K562 (cell line): Measurements from ENCODE around the gene ART4. TPM values are rescaled to one million over a fixed set of nuclear protein-coding genes. Genes with fewer than 3 reads are reported as not detected.

ENCODE experiments used
- ATAC-seq: fragments of 200-7000 bp; cut with Tn5 transposase; 3 replicates; pipeline ENCODE4 v1.9.1; 2020; ENCODE audit warnings: moderate library complexity
- BruUV-seq: library from RNA; stranded (reverse); fragments of 400-500 nt; replicated peaks from 2 replicates; lab custom pipeline; 2021; lab: Mats Ljungman, UMichigan
- CTCF ChIA-PET: fragments of 300-600 bp; formaldehyde crosslinking; extraction: SDS; loops from one replicate; lab custom pipeline; 2021; ENCODE audit warnings: low intra/inter-chr PET ratio; lab: Yijun Ruan, JAX
- POLR2A ChIA-PET: fragments of 300-600, 350-650 bp; sonication (Branson Sonifier 250); formaldehyde crosslinking; extraction: SDS; loops from one replicate; lab custom pipeline; 2021; ENCODE audit warnings: antibody characterized with exemption, inconsistent platforms; lab: Yijun Ruan, JAX
- DNase-seq, 4 experiments: peaks; one replicate each; pipeline versions ENCODE4 v3.0.0 to v3.0.0-alpha.2; 2011 to 2018; ENCODE audit warnings: low spot score in 3 of 4, mixed read lengths in 3 of 4; ENCODE audit errors: extremely low read depth in 1 of 4
- FAIRE-seq: peaks from 2 replicates; lab custom pipeline; 2011; peaks lifted over from hg19 to GRCh38; lab: Jason Lieb, UNC
- H2AFZ ChIP-seq: 2 replicates; pipeline ENCODE4 v1.6.0; 2011; ENCODE audit warnings: low read depth, low read length, control low read depth, inconsistent platforms
- H3K27ac ChIP-seq: fragments of 200-600 bp; 3 replicates; pipeline ENCODE4 v1.8.0; 2011; ENCODE audit warnings: low read depth, mild to moderate bottlenecking, control low read depth, inconsistent platforms, low read length, moderate library complexity, mixed read lengths; ENCODE audit errors: extremely low read depth
- H3K27me3 ChIP-seq, 2 experiments: fragments of 300-600 bp in 1 of 2; 2 replicates in 1 of 2; 3 replicates in 1 of 2; pipeline versions ENCODE4 v1.6.0 to v1.8.0; 2011; ENCODE audit warnings: inconsistent platforms in 2 of 2, low read length in 2 of 2, mild to moderate bottlenecking in 1 of 2, mixed read lengths in 1 of 2, moderate library complexity in 1 of 2; ENCODE audit not compliant: control insufficient read depth in 2 of 2, insufficient read depth in 2 of 2
- H3K36me3 ChIP-seq: fragments of 300-600 bp; 3 replicates; pipeline ENCODE4 v1.8.0; 2011; ENCODE audit warnings: mild to moderate bottlenecking, low read length, inconsistent platforms; ENCODE audit not compliant: control insufficient read depth, insufficient read depth
- H3K4me1 ChIP-seq, 2 experiments: fragments of 200-600 bp in 1 of 2; replicated peaks in 1 of 2; 2 replicates in 1 of 2; 3 replicates in 1 of 2; pipeline versions ENCODE4 v1.5.1 to v1.8.0; 2011; ENCODE audit warnings: inconsistent platforms in 2 of 2, low read length in 2 of 2, mild to moderate bottlenecking in 1 of 2, mixed read lengths in 1 of 2, moderate library complexity in 1 of 2; ENCODE audit not compliant: control insufficient read depth in 2 of 2, insufficient read depth in 2 of 2
- H3K4me2 ChIP-seq: 2 replicates; pipeline ENCODE4 v1.6.1; 2011; ENCODE audit warnings: low read length, control low read depth, inconsistent platforms, mixed read lengths; ENCODE audit not compliant: insufficient read depth
- H3K4me3 ChIP-seq: fragments of 200-600 bp; sonication (generic), shearing (Covaris generic); 2 replicates; pipeline ENCODE4 v1.5.1; 2016; ENCODE audit warnings: control low read depth, inconsistent platforms
- H3K79me2 ChIP-seq: fragments of 200-600 bp; 3 replicates; pipeline ENCODE4 v1.8.0; 2011; ENCODE audit warnings: low read length, inconsistent platforms; ENCODE audit not compliant: control insufficient read depth, insufficient read depth
- H3K9ac ChIP-seq, 2 experiments: 2 replicates each; pipeline versions ENCODE4 v1.6.0 to v1.6.1; 2011; ENCODE audit warnings: low read depth in 2 of 2, low read length in 2 of 2, control low read depth in 1 of 2, inconsistent platforms in 1 of 2, mild to moderate bottlenecking in 1 of 2, mixed read lengths in 1 of 2; ENCODE audit not compliant: insufficient read depth in 1 of 2
- H3K9me1 ChIP-seq: one replicate; pipeline ENCODE4 v1.6.0; 2011; ENCODE audit warnings: inconsistent platforms, mild to moderate bottlenecking, low read length, moderate library complexity; ENCODE audit not compliant: control insufficient read depth, insufficient read depth
- H3K9me3 ChIP-seq: replicated peaks from 2 replicates; pipeline ENCODE4 v1.5.1; 2011; ENCODE audit warnings: low read depth, low read length, inconsistent platforms; ENCODE audit not compliant: control insufficient read depth, insufficient read depth
- H4K20me1 ChIP-seq: replicated peaks from 2 replicates; pipeline ENCODE4 v1.6.1; 2011; ENCODE audit warnings: low read length, inconsistent platforms, mixed read lengths; ENCODE audit not compliant: control insufficient read depth, insufficient read depth
- DACH1 ChIP-seq: fragments of 450-650 bp; IDR thresholded peaks from 2 replicates; pipeline ENCODE4 v1.6.1; 2018; ENCODE audit not compliant: partially characterized antibody
- HMGXB4 ChIP-seq: sonication (generic); formaldehyde crosslinking; IDR thresholded peaks from 2 replicates; pipeline ENCODE4 v1.8.1; 2023; ENCODE audit warnings: mild to moderate bottlenecking, missing genetic modification reagents
- JUN ChIP-seq, 2 experiments: sonication (generic) in 1 of 2; formaldehyde crosslinking in 1 of 2; IDR thresholded peaks; 2 replicates each; pipeline versions ENCODE4 v1.6.1 to v1.8.0; 2012 to 2022; ENCODE audit warnings: borderline replicate concordance in 2 of 2, mild to moderate bottlenecking in 2 of 2, improper control_type of control experiment in 1 of 2, low read depth in 1 of 2, low read length in 1 of 2, missing genetic modification reagents in 1 of 2
- MIER1 ChIP-seq: fragments of 450-650 bp; IDR thresholded peaks from 2 replicates; pipeline ENCODE4 v1.6.1; 2016; ENCODE audit warnings: antibody characterized with exemption, mild to moderate bottlenecking, low read depth
- POLR2AphosphoS2 ChIP-seq: IDR thresholded peaks from 2 replicates; pipeline ENCODE4 v1.6.1; 2012; ENCODE audit warnings: low read length, improper control_type of control experiment
- ZBTB1 ChIP-seq: sonication (generic); formaldehyde crosslinking; IDR thresholded peaks from 2 replicates; pipeline ENCODE4 v1.8.1; 2023; ENCODE audit warnings: missing genetic modification reagents, low read depth, mild to moderate bottlenecking, borderline replicate concordance
- ZBTB43 ChIP-seq: sonication (generic); formaldehyde crosslinking; IDR thresholded peaks from 2 replicates; pipeline ENCODE4 v1.8.0; 2023; ENCODE audit warnings: mild to moderate bottlenecking, missing genetic modification reagents
- ZNF133 ChIP-seq: fragments of 250-450 bp; sonication (Bioruptor Pico); IDR thresholded peaks from 2 replicates; pipeline ENCODE4 v1.4.0; 2020; ENCODE audit warnings: mild to moderate bottlenecking
- ZNF551 ChIP-seq: fragments of 250-450 bp; sonication (Bioruptor Pico); IDR thresholded peaks from 2 replicates; pipeline ENCODE4 v1.5.0; 2021; ENCODE audit warnings: mild to moderate bottlenecking, moderate library complexity
- ZNF766 ChIP-seq: fragments of 200-800 bp; sonication (Bioruptor generic); conservative IDR thresholded peaks from 2 replicates; pipeline ENCODE4 v1.6.1; 2016; ENCODE audit warnings: missing genetic modification characterization, missing compliant biosample characterization
- WGBS: fragments of 100-300 bp; shearing (Covaris generic); methylation state at CpG from one replicate; pipeline ENCODE4 v1.1.6; 2016; ENCODE audit warnings: low coverage, mixed read lengths; ENCODE audit not compliant: insufficient coverage; ENCODE audit errors: missing lambda C conversion rate; 5-methylcytosine and 5-hydroxymethylcytosine counted together
- in situ Hi-C: fragments of 300-500 bp; cut with MboI; formaldehyde crosslinking; loops from 4 replicates; pipeline ENCODE4 v1.15.0; 2018; ENCODE audit warnings: inconsistent platforms, mixed read lengths
- intact Hi-C: fragments of 100-400 bp; cut with micrococcal nuclease; formaldehyde crosslinking; loops from 2 replicates; pipeline ENCODE4 v1.14.2; 2022
- polyA plus RNA-seq, 8 experiments: library from polyadenylated mRNA; depleted of rRNA in 4 of 8; stranded (reverse) in 5 of 8; unstranded in 3 of 8; fragments of >200 nt; fragmentation: Nextera tagmentation in 2 of 8; fragmentation: Illumina TruSeq in 1 of 8; extraction: Ambion mirVana in 2 of 8; extraction: Trizol in 1 of 8; gene quantifications; 2 replicates each; pipeline versions ENCODE4 v1.2.1 to v1.2.3, GENCODE V29; 2011 to 2014; ENCODE audit warnings: inconsistent platforms in 1 of 8, missing spikeins in 1 of 8
- total RNA-seq, 7 experiments: library from RNA; depleted of rRNA in 6 of 7; stranded (reverse); fragments of >200 nt in 6 of 7; fragmentation: Illumina TruSeq in 2 of 7; extraction: Trizol in 2 of 7; gene quantifications; 2 replicates each; pipeline versions ENCODE4 v1.2.1 to v1.2.3, GENCODE V29; 2011 to 2021; ENCODE audit warnings: low replicate concordance in 1 of 7

ART4 gene
- total and polyA plus RNA-seq, 9 of the 15 experiments (the other 6 are each of a cell fraction or from before 2014, with no cell fraction given): 0.07 TPM; not detected in 8

GRCh38 chr12:14850929-14851663 lies 7.8 kb upstream of the ART4 start:
- Histone ChIP-seq H3K27me3 (no peaks in the 10 kb centered on the region), H3K4me3 (no peak overlapping the region), H3K79me2 (no peaks in the 10 kb centered on the region), H3K4me1 (no peaks in the 10 kb centered on the region), H3K36me3 (no peaks in the 10 kb centered on the region), H3K9ac (no peak overlapping the region), H4K20me1 (no peaks in the 10 kb centered on the region), H3K4me2 (no peak overlapping the region), H3K9me1 (no peaks in the 10 kb centered on the region), H3K27ac (no peak overlapping the region), H2AFZ (no peak overlapping the region), H3K9me3 (no peaks in the 10 kb centered on the region)
- CTCF ChIA-PET: no interaction called here
- 0% methylated on average over 1 of the region's 1 CpG for WGBS
- POLR2A ChIA-PET: no interaction called here
- no TSS peak for BruUV-seq
- no peak for ATAC-seq
- DNase-seq: no peak
- in situ Hi-C loops (no loop called here), intact Hi-C loops (no loop called here)
- no peak for TF ChIP-seq DACH1
- no peak for TF ChIP-seq POLR2AphosphoS2
- TF ChIP-seq MIER1: no peak
- no peak for FAIRE-seq

GRCh38 chr12:14849661-14850060 lies 6.3 kb upstream of the ART4 start:
- Histone ChIP-seq H4K20me1 (no peaks in the 10 kb centered on the region), H3K9me1 (no peaks in the 10 kb centered on the region), H3K4me3 (no peak overlapping the region), H3K27me3 (no peaks in the 10 kb centered on the region), H3K4me2 (no peak overlapping the region), H3K4me1 (no peaks in the 10 kb centered on the region), H3K9ac (no peak overlapping the region), H3K79me2 (no peaks in the 10 kb centered on the region), H3K9me3 (no peaks in the 10 kb centered on the region), H2AFZ (no peak overlapping the region), H3K36me3 (no peaks in the 10 kb centered on the region), H3K27ac (no peak overlapping the region)
- BruUV-seq: no TSS peak
- no peak for ATAC-seq
- ChIA-PET POLR2A (no interaction called here), CTCF (no interaction called here)
- intact Hi-C loops (loop anchor here (5.0 to 10.0 kb wide), 2 partner anchors 43 to 75 kb away; no protein-coding TSS in a partner anchor), in situ Hi-C loops (loop anchor here (10.0 kb wide), 1 partner anchor 145 kb away; no protein-coding TSS in a partner anchor)
- WGBS: 5% methylated on average over 2 of the region's 2 CpGs
- no peak for DNase-seq
- no peak for FAIRE-seq
- TF ChIP-seq ZNF551 (CRISPR knock-in tag) (no peak), ZNF766 (CRISPR knock-in tag) (no peak), ZBTB43 (CRISPR knock-in tag) (no peak), ZBTB1 (CRISPR knock-in tag) (no peak), ZNF133 (CRISPR knock-in tag) (no peak), JUN (IDR thresholded peaks at IDR 0.05; ENCODE audit: borderline replicate concordance, low read depth, low read length) (no peak), JUN (CRISPR knock-in tag; IDR thresholded peaks at IDR 0.05; ENCODE audit: borderline replicate concordance) (no peak), HMGXB4 (CRISPR knock-in tag) (no peak)
